GM15510 (cell line): ENCODE results near the gene LZTFL1.

Source experiments
- POLR2A ChIP-seq: IDR thresholded peaks from 3 replicates; pipeline ENCODE4 v1.6.1; 2011; ENCODE audit warnings: borderline replicate concordance; ENCODE audit not compliant: insufficient read length; ENCODE audit errors: extremely low read depth

LZTFL1 gene

GRCh38 chr3:45803252-45803935 lies 38.5 kb downstream of the LZTFL1 start:
- no peak for TF ChIP-seq POLR2A

- no peak for TF ChIP-seq POLR2A
Measured at GRCh38 chr3:45802146-45802545, 39.8 kb downstream of the LZTFL1 start.

- no peak for TF ChIP-seq POLR2A
Measured at GRCh38 chr3:45800611-45801010, 41.3 kb downstream of the LZTFL1 start.

- no peak for TF ChIP-seq POLR2A
Measured at GRCh38 chr3:45799586-45799985, 42.3 kb downstream of the LZTFL1 start.

- TF ChIP-seq POLR2A, result no peak
Measured at GRCh38 chr3:45798034-45798433, 43.9 kb downstream of the LZTFL1 start.

- TF ChIP-seq POLR2A, result no peak
Measured at GRCh38 chr3:45796902-45797637, 44.8 kb downstream of the LZTFL1 start.

- no peak for TF ChIP-seq POLR2A
Measured at GRCh38 chr3:45795882-45796765, 45.8 kb downstream of the LZTFL1 start, which contains the start of gene SLC6A20. Gene SLC6A20 (minus strand): TSS chr3:45796536. CDS start chr3:45796419, 117 bp downstream.

GRCh38 chr3:45795509-45795881 lies 46.4 kb downstream of the LZTFL1 start:
- no peak for TF ChIP-seq POLR2A

GRCh38 chr3:45794660-45795059 lies 47.3 kb downstream of the LZTFL1 start:
- TF ChIP-seq POLR2A, result no peak

GRCh38 chr3:45794177-45794560 lies 47.8 kb downstream of the LZTFL1 start:
- TF ChIP-seq POLR2A, result no peak

- TF ChIP-seq POLR2A, result no peak
Measured at GRCh38 chr3:45793482-45794176, 48.3 kb downstream of the LZTFL1 start.

- TF ChIP-seq POLR2A, result no peak
Measured at GRCh38 chr3:45792516-45793172, 49.3 kb downstream of the LZTFL1 start.

- no peak for TF ChIP-seq POLR2A
Measured at GRCh38 chr3:45792036-45792435, 49.9 kb downstream of the LZTFL1 start.

- no peak for TF ChIP-seq POLR2A
Measured at GRCh38 chr3:45790596-45790995, 51.3 kb downstream of the LZTFL1 start.
